Fibroblast of lung (primary cell): ENCODE results near the gene CSNK1E. TPM values are rescaled to one million over a fixed set of nuclear protein-coding genes. Genes with fewer than 3 reads are reported as not detected.

Source experiments
- DNase-seq, 2 donors: peaks; one replicate each; pipeline versions ENCODE4 v3.0.0 to v3.0.0-alpha.2; 2010; ENCODE audit warnings: low read depth in 2 of 2
- H2AFZ ChIP-seq: 2 replicates; pipeline ENCODE4 v1.5.1; 2012; ENCODE audit warnings: low read length, control low read depth, inconsistent platforms
- H3K27ac ChIP-seq: 2 replicates; pipeline ENCODE4 v1.5.1; 2011; ENCODE audit warnings: low read length, control low read depth; ENCODE audit not compliant: insufficient read depth
- H3K27me3 ChIP-seq: 2 replicates; pipeline ENCODE4 v1.5.1; 2011; ENCODE audit warnings: mild to moderate bottlenecking, low read length; ENCODE audit not compliant: control insufficient read depth, insufficient read depth
- H3K36me3 ChIP-seq: 2 replicates; pipeline ENCODE4 v1.5.1; 2011; ENCODE audit warnings: low read length; ENCODE audit not compliant: control insufficient read depth, insufficient read depth
- H3K4me1 ChIP-seq: 2 replicates; pipeline ENCODE4 v1.5.1; 2011; ENCODE audit warnings: low read length; ENCODE audit not compliant: control insufficient read depth, insufficient read depth; ENCODE audit errors: extremely low read depth
- H3K4me2 ChIP-seq: 2 replicates; pipeline ENCODE4 v1.5.1; 2011; ENCODE audit warnings: low read length, control low read depth; ENCODE audit not compliant: insufficient read depth; ENCODE audit errors: extremely low read depth
- H3K4me3 ChIP-seq, 4 experiments: fragments of 200-600 bp in 1 of 4; sonication (generic) in 1 of 4; replicated peaks in 1 of 4; 2 replicates each; pipeline ENCODE4 v1.5.1; 2011 to 2016; ENCODE audit warnings: low read length in 4 of 4, low read depth in 3 of 4, mild to moderate bottlenecking in 3 of 4, control low read depth in 2 of 4, inconsistent platforms in 1 of 4, mixed read lengths in 1 of 4; ENCODE audit not compliant: insufficient read depth in 1 of 4; ENCODE audit errors: control extremely low read depth in 1 of 4
- H3K79me2 ChIP-seq: 2 replicates; pipeline ENCODE4 v1.5.1; 2012; ENCODE audit warnings: mild to moderate bottlenecking, low read length, inconsistent platforms; ENCODE audit not compliant: control insufficient read depth, insufficient read depth
- H3K9ac ChIP-seq: 2 replicates; pipeline ENCODE4 v1.5.1; 2011; ENCODE audit warnings: mild to moderate bottlenecking, low read length, control low read depth; ENCODE audit not compliant: insufficient read depth
- H3K9me3 ChIP-seq: 2 replicates; pipeline ENCODE4 v1.5.1; 2012; ENCODE audit warnings: low read depth, low read length; ENCODE audit not compliant: control insufficient read depth, insufficient read depth
- H4K20me1 ChIP-seq: 2 replicates; pipeline ENCODE4 v1.5.1; 2011; ENCODE audit warnings: low read length; ENCODE audit not compliant: control insufficient read depth, insufficient read depth; ENCODE audit errors: extremely low read depth
- EZH2 ChIP-seq: IDR thresholded peaks from 2 replicates; pipeline ENCODE4 v1.5.1; 2012; ENCODE audit warnings: low read length, control low read depth, mild to moderate bottlenecking; ENCODE audit errors: missing control alignments
- polyA plus RNA-seq, 2 donors: library from polyadenylated mRNA; depleted of rRNA in 1 of 2; stranded (reverse) in 1 of 2; unstranded in 1 of 2; fragments of >200 nt; gene quantifications; 2 replicates each; pipeline ENCODE4 v1.2.1, GENCODE V29; 2011 to 2012; ENCODE audit warnings: missing spikeins in 1 of 2
- total RNA-seq: library from RNA; depleted of rRNA; stranded (reverse); fragments of >200 nt; gene quantifications from 2 replicates; pipeline ENCODE4 v1.2.1, GENCODE V29; 2014
- TF ChIP-seq, protein P1 (sequence below), 2 donors: IDR thresholded peaks in 1 of 2; conservative IDR thresholded peaks in 1 of 2; 1 replicate in 1 of 2; 2 replicates in 1 of 2; pipeline ENCODE4 v1.5.1; 2011 to 2012; ENCODE audit warnings: low read length in 2 of 2, control low read depth in 1 of 2, inconsistent platforms in 1 of 2, low read depth in 1 of 2, mild to moderate bottlenecking in 1 of 2

CSNK1E gene
- total and polyA plus RNA-seq, 2 donors (not counting 1 experiment from before 2014, with no cell fraction given): 99.3 to 121 TPM

DNA sequence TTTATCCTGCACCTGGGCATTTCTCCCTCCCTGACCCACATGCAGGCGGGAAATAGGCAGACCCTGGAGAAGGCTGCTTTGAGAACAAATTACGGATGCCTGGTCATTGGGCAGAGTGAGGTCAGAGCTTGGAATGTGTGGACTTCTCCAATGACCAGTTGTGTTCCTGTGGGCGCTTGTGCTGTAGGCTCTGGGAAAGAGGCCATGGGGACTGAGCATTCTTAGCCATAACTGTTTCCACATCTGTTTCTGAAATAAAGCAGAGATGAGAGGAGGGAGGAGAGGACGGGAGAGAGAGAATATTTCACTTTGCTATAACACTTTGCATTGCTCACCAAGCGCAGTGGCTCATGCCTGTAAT, 33.2 kb downstream of the CSNK1E start:
- Histone ChIP-seq H3K27me3 (no peaks in the 10 kb centered on the region), H4K20me1 (no peaks in the 10 kb centered on the region), H3K9me3 (no peaks in the 10 kb centered on the region), H2AFZ (no peak overlapping the region), H3K27ac (peak overlapping the region; percentile 93), H3K36me3 (peaks cover 2% of the 10 kb centered on the region), H3K4me3 (no peak overlapping the region), H3K9ac (no peak overlapping the region), H3K4me1 (peaks cover 22% of the 10 kb centered on the region), H3K79me2 (no peaks in the 10 kb centered on the region), H3K4me2 (peak overlapping the region; percentile 46)
- DNase-seq: peak; percentile 95
- TF ChIP-seq EZH2: no peak
- TF ChIP-seq, protein P1, sequence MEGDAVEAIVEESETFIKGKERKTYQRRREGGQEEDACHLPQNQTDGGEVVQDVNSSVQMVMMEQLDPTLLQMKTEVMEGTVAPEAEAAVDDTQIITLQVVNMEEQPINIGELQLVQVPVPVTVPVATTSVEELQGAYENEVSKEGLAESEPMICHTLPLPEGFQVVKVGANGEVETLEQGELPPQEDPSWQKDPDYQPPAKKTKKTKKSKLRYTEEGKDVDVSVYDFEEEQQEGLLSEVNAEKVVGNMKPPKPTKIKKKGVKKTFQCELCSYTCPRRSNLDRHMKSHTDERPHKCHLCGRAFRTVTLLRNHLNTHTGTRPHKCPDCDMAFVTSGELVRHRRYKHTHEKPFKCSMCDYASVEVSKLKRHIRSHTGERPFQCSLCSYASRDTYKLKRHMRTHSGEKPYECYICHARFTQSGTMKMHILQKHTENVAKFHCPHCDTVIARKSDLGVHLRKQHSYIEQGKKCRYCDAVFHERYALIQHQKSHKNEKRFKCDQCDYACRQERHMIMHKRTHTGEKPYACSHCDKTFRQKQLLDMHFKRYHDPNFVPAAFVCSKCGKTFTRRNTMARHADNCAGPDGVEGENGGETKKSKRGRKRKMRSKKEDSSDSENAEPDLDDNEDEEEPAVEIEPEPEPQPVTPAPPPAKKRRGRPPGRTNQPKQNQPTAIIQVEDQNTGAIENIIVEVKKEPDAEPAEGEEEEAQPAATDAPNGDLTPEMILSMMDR (conservative IDR thresholded peaks at IDR 0.05 in 1 of 2, IDR thresholded peaks at IDR 0.05 in 1 of 2; ENCODE audit: low read depth in 1 of 2, low read length in 2 of 2): no peak

DNA sequence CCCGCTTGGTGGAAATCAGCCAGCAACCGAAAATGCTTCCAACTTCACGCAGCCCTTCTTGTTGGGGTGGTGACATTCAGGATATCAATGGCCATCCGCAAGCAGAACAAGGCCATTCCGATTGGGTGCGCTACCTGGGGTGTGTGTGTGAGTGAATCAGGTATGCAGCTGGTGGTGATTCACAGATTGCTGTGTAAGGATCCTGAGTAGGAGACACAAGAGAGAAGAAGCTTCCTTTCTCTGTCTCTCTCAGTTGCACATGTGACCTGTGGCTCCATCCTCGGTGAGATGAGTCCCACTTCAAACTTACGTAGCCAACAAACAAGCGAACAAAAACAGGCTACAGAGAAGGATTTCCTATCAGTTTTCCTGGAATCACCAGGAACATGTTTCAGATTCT, 34.8 kb downstream of the CSNK1E start:
- Histone ChIP-seq H3K4me3 (no peak overlapping the region), H3K9ac (no peak overlapping the region), H3K9me3 (no peaks in the 10 kb centered on the region), H2AFZ (no peak overlapping the region), H3K79me2 (no peaks in the 10 kb centered on the region), H3K27me3 (no peaks in the 10 kb centered on the region), H3K27ac (peak overlapping the region; percentile 93), H3K4me2 (no peak overlapping the region), H3K36me3 (no peaks in the 10 kb centered on the region), H4K20me1 (no peaks in the 10 kb centered on the region), H3K4me1 (peaks cover 22% of the 10 kb centered on the region)
- DNase-seq: peak in 1 of 2 donors; percentile 53
- no peak for TF ChIP-seq EZH2
- TF ChIP-seq, protein P1 (conservative IDR thresholded peaks at IDR 0.05 in 1 of 2, IDR thresholded peaks at IDR 0.05 in 1 of 2; ENCODE audit: low read depth in 1 of 2, low read length in 2 of 2): no peak

- Histone ChIP-seq H3K4me2 (no peak overlapping the region), H3K4me1 (peaks cover 13% of the 10 kb centered on the region), H3K36me3 (no peaks in the 10 kb centered on the region), H2AFZ (no peak overlapping the region), H3K27me3 (no peaks in the 10 kb centered on the region), H3K9me3 (no peaks in the 10 kb centered on the region), H3K4me3 (no peak overlapping the region), H3K9ac (no peak overlapping the region), H3K79me2 (peaks cover 14% of the 10 kb centered on the region), H4K20me1 (no peaks in the 10 kb centered on the region), H3K27ac (no peak overlapping the region)
- DNase-seq: no peak
- no peak for TF ChIP-seq EZH2
- TF ChIP-seq, protein P1 (conservative IDR thresholded peaks at IDR 0.05 in 1 of 2, IDR thresholded peaks at IDR 0.05 in 1 of 2; ENCODE audit: low read depth in 1 of 2, low read length in 2 of 2): no peak
Measured at GRCh38 chr22:38276166-38276565, 41.1 kb downstream of the CSNK1E start.
